GM10266 (cell line): ENCODE measurements around the gene ROBO1.

Experiments
- DNase-seq: peaks from one replicate; pipeline ENCODE4 v3.0.0; 2012; ENCODE audit errors: extremely low spot score
- TF ChIP-seq, protein P1 (sequence below): IDR thresholded peaks from 2 replicates; pipeline ENCODE4 v1.5.1; 2012; ENCODE audit warnings: mild to moderate bottlenecking, low read depth; ENCODE audit not compliant: control insufficient read depth, insufficient read depth; ENCODE audit errors: missing control alignments

Gene ROBO1

DNA sequence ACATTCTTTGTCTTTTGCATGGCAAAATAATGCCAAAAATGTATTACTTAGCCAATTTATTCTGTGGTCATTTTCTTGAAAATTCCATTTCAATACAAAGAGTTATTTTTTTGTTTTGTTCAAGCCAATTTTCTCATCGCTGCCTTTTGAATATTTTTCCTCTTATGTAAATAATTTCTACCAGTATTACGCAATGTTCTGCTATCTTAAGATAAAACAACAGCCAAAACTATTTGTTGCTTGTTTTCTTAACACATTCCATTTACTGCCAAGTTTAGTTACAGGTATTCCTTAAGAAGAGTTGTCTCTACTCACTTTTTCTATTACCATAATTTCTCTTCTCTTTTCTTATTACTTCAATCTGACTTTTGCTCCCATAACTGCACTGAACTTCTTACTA is 163.1 kb downstream of the ROBO1 start:
- DNase-seq = no peak
- TF ChIP-seq, protein P1, sequence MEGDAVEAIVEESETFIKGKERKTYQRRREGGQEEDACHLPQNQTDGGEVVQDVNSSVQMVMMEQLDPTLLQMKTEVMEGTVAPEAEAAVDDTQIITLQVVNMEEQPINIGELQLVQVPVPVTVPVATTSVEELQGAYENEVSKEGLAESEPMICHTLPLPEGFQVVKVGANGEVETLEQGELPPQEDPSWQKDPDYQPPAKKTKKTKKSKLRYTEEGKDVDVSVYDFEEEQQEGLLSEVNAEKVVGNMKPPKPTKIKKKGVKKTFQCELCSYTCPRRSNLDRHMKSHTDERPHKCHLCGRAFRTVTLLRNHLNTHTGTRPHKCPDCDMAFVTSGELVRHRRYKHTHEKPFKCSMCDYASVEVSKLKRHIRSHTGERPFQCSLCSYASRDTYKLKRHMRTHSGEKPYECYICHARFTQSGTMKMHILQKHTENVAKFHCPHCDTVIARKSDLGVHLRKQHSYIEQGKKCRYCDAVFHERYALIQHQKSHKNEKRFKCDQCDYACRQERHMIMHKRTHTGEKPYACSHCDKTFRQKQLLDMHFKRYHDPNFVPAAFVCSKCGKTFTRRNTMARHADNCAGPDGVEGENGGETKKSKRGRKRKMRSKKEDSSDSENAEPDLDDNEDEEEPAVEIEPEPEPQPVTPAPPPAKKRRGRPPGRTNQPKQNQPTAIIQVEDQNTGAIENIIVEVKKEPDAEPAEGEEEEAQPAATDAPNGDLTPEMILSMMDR = no peak

DNA sequence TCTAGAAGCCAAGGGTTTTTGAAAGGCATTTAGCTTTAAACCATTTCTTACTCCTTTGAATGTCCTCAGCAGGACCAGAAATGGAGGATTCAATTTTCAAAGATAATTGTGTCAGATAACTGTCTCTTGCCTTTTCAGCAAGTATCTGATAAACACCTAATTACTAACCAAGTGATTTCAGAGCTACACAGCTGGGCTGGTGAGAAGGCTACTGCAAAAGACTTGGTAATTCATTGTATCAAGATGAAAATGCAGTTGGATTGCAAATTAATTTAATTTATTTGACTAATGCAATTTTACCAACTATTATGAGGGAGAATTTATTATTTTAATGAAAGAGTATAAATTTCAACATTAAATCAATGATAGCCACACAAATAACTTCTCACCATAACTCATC is 165.4 kb downstream of the ROBO1 start:
- TF ChIP-seq, protein P1 = no peak
- DNase-seq = no peak

DNA sequence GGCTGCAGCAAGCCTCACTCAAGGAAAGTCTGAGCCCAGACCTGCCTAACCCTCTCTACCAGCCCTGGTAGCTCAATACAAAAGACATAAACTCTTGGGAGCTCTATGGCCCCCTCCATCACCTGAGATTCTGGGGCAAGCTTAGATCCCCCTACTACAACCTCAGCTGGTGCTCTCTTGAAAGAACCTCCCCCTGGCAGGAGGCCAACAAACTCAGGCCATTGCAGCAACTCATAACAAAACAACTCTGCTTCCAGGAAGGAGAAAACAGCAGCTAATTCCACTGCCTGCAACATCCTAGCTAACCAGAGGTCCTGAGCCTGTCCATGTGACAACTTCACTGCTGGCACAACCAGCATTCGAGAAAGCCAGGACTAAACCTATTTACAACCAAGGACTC is 169.2 kb downstream of the ROBO1 start:
- no peak for DNase-seq
- TF ChIP-seq, protein P1 = no peak

- DNase-seq = no peak
- TF ChIP-seq, protein P1 = no peak
Observed at GRCh38 chr3:79597709-79598108, 170.1 kb downstream of the ROBO1 start.

- TF ChIP-seq, protein P1 = no peak
- no peak for DNase-seq
Observed at GRCh38 chr3:79587150-79587549, 180.6 kb downstream of the ROBO1 start.

GRCh38 chr3:79586232-79586631 is 181.6 kb downstream of the ROBO1 start:
- DNase-seq = no peak
- TF ChIP-seq, protein P1 = no peak

DNA sequence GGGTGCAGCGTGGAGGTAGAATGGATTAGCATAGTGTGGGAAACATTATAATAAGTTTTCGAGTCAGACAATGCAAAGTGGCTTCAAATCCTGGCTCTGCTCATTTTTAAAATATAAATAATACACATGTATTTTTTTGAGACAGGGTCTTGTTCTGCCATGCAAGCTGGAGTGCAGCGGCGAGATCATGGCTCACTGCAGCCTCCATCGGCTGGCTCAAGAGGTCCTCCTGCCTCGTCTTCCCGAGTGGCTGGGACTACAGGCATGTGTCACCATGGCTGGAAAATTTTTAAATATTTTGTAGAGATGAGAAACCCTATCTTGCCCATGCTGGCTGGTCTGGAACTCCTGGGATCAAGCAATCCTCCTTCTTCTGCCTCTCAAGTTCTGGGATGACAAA is 194.9 kb downstream of the ROBO1 start:
- TF ChIP-seq, protein P1 = no peak
- DNase-seq = no peak
